RKO (cell line): ENCODE results near the gene TSTD2.
A peak's percentile ranks its signal among the peaks of the same experiment; 100 is the strongest.
"Not testable (repeated sequence)": the region's sequence is repeated elsewhere in the genome, so short reads cannot be mapped to it uniquely, and the experiment has no call there.

Experiments
- DNase-seq: peaks from one replicate; pipeline ENCODE4 v3.0.0-alpha.2; 2016; ENCODE audit warnings: low spot score

Gene TSTD2

GRCh38 chr9:97586909-97587308 lies 46.3 kb downstream of the TSTD2 start:
- DNase-seq: not testable (repeated sequence)

GRCh38 chr9:97584778-97585177 lies 48.4 kb downstream of the TSTD2 start:
- DNase-seq: not testable (repeated sequence)

GRCh38 chr9:97581590-97581989 lies 51.6 kb downstream of the TSTD2 start:
- DNase-seq: not testable (repeated sequence)

- DNase-seq: no peak
Observed at GRCh38 chr9:97579914-97580313, 53.3 kb downstream of the TSTD2 start.

GRCh38 chr9:97578846-97579245 lies 54.3 kb downstream of the TSTD2 start:
- DNase-seq: no peak

GRCh38 chr9:97577051-97577450 lies 56.1 kb downstream of the TSTD2 start:
- DNase-seq: no peak

- no peak for DNase-seq
Observed at GRCh38 chr9:97575673-97576200, 57.4 kb downstream of the TSTD2 start.

GRCh38 chr9:97574921-97575672 lies 58.1 kb downstream of the TSTD2 start:
- not testable (repeated sequence) for DNase-seq

- DNase-seq: not testable (repeated sequence)
Observed at GRCh38 chr9:97574101-97574571, 59.0 kb downstream of the TSTD2 start.

GRCh38 chr9:97573482-97574073 lies 59.6 kb downstream of the TSTD2 start:
- no peak for DNase-seq

- no peak for DNase-seq
Observed at GRCh38 chr9:97572892-97573365, 60.2 kb downstream of the TSTD2 start.

GRCh38 chr9:97572196-97572891 lies 60.8 kb downstream of the TSTD2 start:
- no peak for DNase-seq

GRCh38 chr9:97571664-97572063 lies 61.5 kb downstream of the TSTD2 start:
- DNase-seq: no peak

GRCh38 chr9:97570899-97571298 lies 62.3 kb downstream of the TSTD2 start:
- no peak for DNase-seq

- DNase-seq: no peak
Observed at GRCh38 chr9:97568461-97569275, 64.5 kb downstream of the TSTD2 start.

GRCh38 chr9:97567894-97568202 lies 65.3 kb downstream of the TSTD2 start:
- no peak for DNase-seq

GRCh38 chr9:97567182-97567893 lies 65.8 kb downstream of the TSTD2 start:
- DNase-seq: no peak

GRCh38 chr9:97565262-97565661 lies 67.9 kb downstream of the TSTD2 start:
- no peak for DNase-seq

GRCh38 chr9:97564291-97565175 lies 68.6 kb downstream of the TSTD2 start:
- peak; percentile 46 for DNase-seq

- no peak for DNase-seq
Observed at GRCh38 chr9:97563458-97564135, 69.6 kb downstream of the TSTD2 start.
